ENCODE measurements around the gene HTR2C. TPM values are rescaled to one million over a fixed set of nuclear protein-coding genes. Genes with fewer than 3 reads are reported as not detected.
"Not testable (repeated sequence)": the region's sequence is repeated elsewhere in the genome, so short reads cannot be mapped to it uniquely, and the experiment has no call there.

Gene HTR2C
- total and polyA plus RNA-seq, 9 donors: not detected

DNA sequence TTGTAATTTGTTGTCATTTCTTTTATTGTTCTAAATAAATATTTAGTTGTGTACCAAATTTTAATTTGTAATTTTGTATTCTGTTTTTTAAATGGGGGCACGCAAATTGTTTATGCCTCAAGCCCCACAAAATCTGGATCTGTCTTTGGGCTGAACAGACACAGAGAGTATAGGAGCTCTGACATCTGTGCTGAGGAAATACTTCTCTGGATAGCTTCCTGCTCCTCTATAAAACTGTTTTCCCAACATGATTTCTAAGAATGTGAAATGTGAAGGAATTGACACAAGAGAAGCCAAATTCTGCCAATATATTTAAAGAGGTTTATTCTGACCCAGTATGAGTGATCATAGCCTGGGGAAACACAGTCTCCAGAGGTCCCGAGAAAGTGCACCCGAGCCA is 340.5 kb downstream of the HTR2C start:
- Histone ChIP-seq H3K27ac (no peak overlapping the region), H3K4me3 (no peak overlapping the region), H3K27me3 (no peaks in the 10 kb centered on the region), H3K9me3 (no peaks in the 10 kb centered on the region), H3K36me3 (no peaks in the 10 kb centered on the region), H3K4me1 (ENCODE audit: insufficient read depth) (peaks cover 1% of the 10 kb centered on the region)
- TF ChIP-seq, protein P1, sequence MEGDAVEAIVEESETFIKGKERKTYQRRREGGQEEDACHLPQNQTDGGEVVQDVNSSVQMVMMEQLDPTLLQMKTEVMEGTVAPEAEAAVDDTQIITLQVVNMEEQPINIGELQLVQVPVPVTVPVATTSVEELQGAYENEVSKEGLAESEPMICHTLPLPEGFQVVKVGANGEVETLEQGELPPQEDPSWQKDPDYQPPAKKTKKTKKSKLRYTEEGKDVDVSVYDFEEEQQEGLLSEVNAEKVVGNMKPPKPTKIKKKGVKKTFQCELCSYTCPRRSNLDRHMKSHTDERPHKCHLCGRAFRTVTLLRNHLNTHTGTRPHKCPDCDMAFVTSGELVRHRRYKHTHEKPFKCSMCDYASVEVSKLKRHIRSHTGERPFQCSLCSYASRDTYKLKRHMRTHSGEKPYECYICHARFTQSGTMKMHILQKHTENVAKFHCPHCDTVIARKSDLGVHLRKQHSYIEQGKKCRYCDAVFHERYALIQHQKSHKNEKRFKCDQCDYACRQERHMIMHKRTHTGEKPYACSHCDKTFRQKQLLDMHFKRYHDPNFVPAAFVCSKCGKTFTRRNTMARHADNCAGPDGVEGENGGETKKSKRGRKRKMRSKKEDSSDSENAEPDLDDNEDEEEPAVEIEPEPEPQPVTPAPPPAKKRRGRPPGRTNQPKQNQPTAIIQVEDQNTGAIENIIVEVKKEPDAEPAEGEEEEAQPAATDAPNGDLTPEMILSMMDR (IDR thresholded peaks at IDR 0.05): no peak
- TF ChIP-seq EP300 (IDR thresholded peaks at IDR 0.05): no peak
- no peak for TF ChIP-seq POLR2A (IDR thresholded peaks at IDR 0.05)
- WGBS, 3 donors: 37 to 58% (median 45%) methylated on average over 3 of the region's 3 CpGs
- DNase-seq: no peak
- intact Hi-C loops (cut with DNase I): no loop called here

DNA sequence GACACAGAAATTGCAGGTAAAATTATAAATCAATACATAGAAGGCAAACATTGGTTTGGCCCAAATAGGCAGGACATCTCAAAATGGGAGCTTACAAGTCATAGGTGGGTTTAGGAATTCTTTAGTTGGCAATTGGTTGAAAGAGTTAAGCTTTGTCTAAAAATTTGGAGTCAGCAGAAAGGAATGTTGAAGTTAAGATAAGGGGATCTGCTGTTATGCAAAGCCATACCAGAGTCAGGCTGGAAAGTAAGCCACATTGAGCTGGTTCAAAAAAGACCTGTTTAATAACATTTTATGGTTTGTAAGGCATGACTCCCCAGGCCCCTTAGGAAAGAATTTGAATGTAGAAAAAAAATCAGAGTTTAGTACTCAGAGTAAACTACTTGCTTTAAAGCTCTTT is 341.0 kb downstream of the HTR2C start:
- intact Hi-C loops (cut with DNase I): no loop called here
- no peak for DNase-seq
- Histone ChIP-seq H3K4me1 (ENCODE audit: insufficient read depth) (peaks cover 1% of the 10 kb centered on the region), H3K4me3 (no peak overlapping the region), H3K36me3 (no peaks in the 10 kb centered on the region), H3K27ac (no peak overlapping the region), H3K9me3 (no peaks in the 10 kb centered on the region), H3K27me3 (no peaks in the 10 kb centered on the region)
- TF ChIP-seq, protein P1 (IDR thresholded peaks at IDR 0.05): no peak
- TF ChIP-seq EP300 (IDR thresholded peaks at IDR 0.05) (no peak), POLR2A (IDR thresholded peaks at IDR 0.05) (no peak)

DNA sequence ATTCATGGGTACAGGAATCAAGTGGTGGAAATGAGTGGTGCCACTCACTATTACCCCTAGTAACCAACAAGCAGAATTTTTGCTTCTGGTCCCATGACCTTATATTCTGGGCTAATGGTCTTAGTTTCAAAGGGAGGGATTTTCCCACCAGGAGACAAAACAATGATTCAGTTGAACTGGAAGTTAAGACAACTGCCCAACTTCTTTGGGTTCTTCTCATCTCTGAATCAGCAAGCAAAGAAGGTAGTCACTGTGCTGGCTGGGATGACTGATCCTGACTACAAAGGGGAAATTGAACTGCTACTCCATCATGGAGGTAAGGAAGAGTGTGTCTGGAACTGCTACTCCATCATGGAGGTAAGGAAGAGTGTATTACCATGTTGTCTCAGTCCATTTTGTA is 346.3 kb downstream of the HTR2C start:
- no peak for TF ChIP-seq EP300 (IDR thresholded peaks at IDR 0.05)
- TF ChIP-seq, protein P1 (IDR thresholded peaks at IDR 0.05): no peak

DNA sequence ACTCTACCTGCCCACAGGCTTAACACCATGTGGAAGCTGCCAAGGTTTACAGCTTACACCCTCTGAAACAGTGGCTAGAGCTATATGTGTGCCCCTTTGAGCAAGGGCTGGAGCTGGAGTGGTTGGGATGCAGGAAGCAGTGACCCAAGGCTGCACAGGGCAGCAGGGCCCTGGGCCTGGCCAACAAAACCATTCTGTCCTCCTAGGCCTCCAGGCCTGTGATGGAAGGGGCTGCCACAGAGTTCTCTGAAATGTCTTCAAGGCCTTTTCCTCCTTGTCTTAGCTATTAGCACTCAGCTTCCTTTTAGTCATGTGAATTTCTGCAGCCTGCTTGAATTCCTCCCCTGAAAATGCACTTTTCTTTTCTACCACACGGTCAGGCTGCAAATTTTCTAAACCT is 348.7 kb downstream of the HTR2C start:
- Histone ChIP-seq H3K27me3 (no peaks in the 10 kb centered on the region), H3K4me3 (no peak overlapping the region), H3K4me1 (ENCODE audit: insufficient read depth) (no peaks in the 10 kb centered on the region), H3K9me3 (no peaks in the 10 kb centered on the region), H3K27ac (no peak overlapping the region), H3K36me3 (no peaks in the 10 kb centered on the region)
- TF ChIP-seq EP300 (IDR thresholded peaks at IDR 0.05): no peak
- TF ChIP-seq POLR2A (IDR thresholded peaks at IDR 0.05): no peak
- TF ChIP-seq, protein P1 (IDR thresholded peaks at IDR 0.05): no peak
- 69 to 74% (median 70%) methylated on average over 1 of the region's 1 CpG for WGBS, 3 donors
- intact Hi-C loops (cut with DNase I): no loop called here
- DNase-seq: no peak

More for the DNA sequence above, 346.3 kb downstream of the HTR2C start:
- Histone ChIP-seq H3K9me3 (no peaks in the 10 kb centered on the region), H3K4me3 (no peak overlapping the region), H3K36me3 (no peaks in the 10 kb centered on the region), H3K27me3 (no peaks in the 10 kb centered on the region), H3K4me1 (ENCODE audit: insufficient read depth) (peaks cover 1% of the 10 kb centered on the region), H3K27ac (no peak overlapping the region)
- no peak for DNase-seq
- intact Hi-C loops (cut with DNase I): no loop called here

DNA sequence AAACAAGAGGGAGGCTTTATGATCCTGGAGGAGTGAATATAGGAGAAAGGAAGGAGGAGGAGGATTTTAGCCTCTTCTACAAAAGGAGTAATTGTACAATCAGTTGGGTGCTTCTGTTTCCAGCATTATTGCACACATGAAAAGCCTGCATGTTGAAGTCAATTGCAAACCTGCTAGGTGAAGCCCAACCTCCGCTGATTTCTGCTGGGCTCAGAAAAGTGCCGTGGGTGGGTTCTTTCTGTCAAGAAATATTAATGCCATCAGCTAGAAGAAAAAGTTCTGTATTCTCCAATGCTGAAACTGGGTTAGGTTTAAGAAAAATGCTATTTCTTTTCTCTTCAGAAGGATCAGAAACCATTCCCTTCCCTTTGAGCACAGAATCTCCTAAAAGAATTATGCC is 349.4 kb downstream of the HTR2C start:
- H3K4me3 ChIP-seq; H3K4me1 ChIP-seq (ENCODE audit: insufficient read depth); H3K27ac ChIP-seq; DNase-seq; H3K9me3 ChIP-seq; H3K27me3 ChIP-seq; intact Hi-C loops (cut with DNase I); H3K36me3 ChIP-seq: not testable (repeated sequence)
- 52 to 59% (median 53%) methylated on average over 2 of the region's 2 CpGs for WGBS, 3 donors

DNA sequence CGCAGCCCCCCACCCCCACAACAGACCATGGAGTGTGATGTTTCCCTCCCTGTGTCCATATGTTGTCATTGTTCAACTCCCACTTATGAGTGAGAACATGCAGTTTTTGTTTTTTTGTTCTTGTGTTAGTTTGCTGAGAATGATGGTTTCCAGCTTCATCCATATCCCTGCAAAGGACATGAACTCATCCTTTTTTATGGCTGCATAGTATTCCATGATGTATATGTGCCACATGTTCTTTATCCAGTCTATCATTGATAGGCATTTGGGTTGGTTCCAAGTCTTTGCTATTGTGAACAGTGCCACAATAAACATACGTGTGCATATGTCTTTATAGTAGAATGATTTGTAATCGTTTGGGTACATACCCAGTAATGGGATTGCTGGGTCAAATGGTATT is 353.2 kb downstream of the HTR2C start:
- H3K27me3 ChIP-seq; H3K36me3 ChIP-seq; H3K27ac ChIP-seq; DNase-seq; H3K4me3 ChIP-seq; H3K4me1 ChIP-seq (ENCODE audit: insufficient read depth); intact Hi-C loops (cut with DNase I); H3K9me3 ChIP-seq: not testable (repeated sequence)
- 81 to 85% (median 83%) methylated on average over 3 of the region's 3 CpGs for WGBS, 3 donors

Data from ovary (tissue), 9 donors.